GM21619 (cell line): ENCODE results near the gene FGF2.

Experiments used
- ATAC-seq: cut with Tn5 transposase; IDR thresholded peaks from one replicate; pipeline ENCODE4 v1.9.1; 2021; ENCODE audit not compliant: unreplicated experiment

The FGF2 gene

GRCh38 chr4:122889726-122890125 lies 63.1 kb downstream of the FGF2 start:
- peak; percentile 28 for ATAC-seq

GRCh38 chr4:122890147-122890795 lies 63.6 kb downstream of the FGF2 start:
- peak; percentile 61 for ATAC-seq

GRCh38 chr4:122894827-122895226 lies 68.2 kb downstream of the FGF2 start:
- ATAC-seq = no peak

- no peak for ATAC-seq
Measured at GRCh38 chr4:122895336-122895995, 68.8 kb downstream of the FGF2 start.

- ATAC-seq = no peak
Measured at GRCh38 chr4:122896270-122896669, 69.6 kb downstream of the FGF2 start.

GRCh38 chr4:122898370-122899150 lies 71.9 kb downstream of the FGF2 start:
- no peak for ATAC-seq

GRCh38 chr4:122899682-122900081 lies 73.1 kb downstream of the FGF2 start:
- ATAC-seq = no peak

- ATAC-seq = no peak
Measured at GRCh38 chr4:122900314-122900713, 73.7 kb downstream of the FGF2 start.

GRCh38 chr4:122901247-122902010 lies 74.8 kb downstream of the FGF2 start:
- no peak for ATAC-seq

- no peak for ATAC-seq
Measured at GRCh38 chr4:122903766-122904288, 77.2 kb downstream of the FGF2 start.

- no peak for ATAC-seq
Measured at GRCh38 chr4:122906859-122907305, 80.3 kb downstream of the FGF2 start.

GRCh38 chr4:122908223-122908622 lies 81.6 kb downstream of the FGF2 start:
- ATAC-seq = no peak

GRCh38 chr4:122909683-122910082 lies 83.1 kb downstream of the FGF2 start:
- ATAC-seq = no peak

- ATAC-seq = no peak
Measured at GRCh38 chr4:122911588-122911987, 85.0 kb downstream of the FGF2 start.

GRCh38 chr4:122912810-122913575 lies 86.4 kb downstream of the FGF2 start:
- no peak for ATAC-seq

- peak; percentile 93 for ATAC-seq
Measured at GRCh38 chr4:122914292-122914904, 87.8 kb downstream of the FGF2 start.

- no peak for ATAC-seq
Measured at GRCh38 chr4:122914938-122915337, 88.3 kb downstream of the FGF2 start.

GRCh38 chr4:122917731-122918130 lies 91.1 kb downstream of the FGF2 start:
- ATAC-seq = no peak

GRCh38 chr4:122920473-122920872 lies 93.8 kb downstream of the FGF2 start:
- ATAC-seq = no peak

- no peak for ATAC-seq
Measured at GRCh38 chr4:122921300-122921699, 94.7 kb downstream of the FGF2 start.
